BE2C (cell line): ENCODE measurements around the gene ZNF346.

Experiments used
- DNase-seq: peaks from one replicate; pipeline ENCODE4 v3.0.0-alpha.2; 2020
- H3K27me3 ChIP-seq: fragments of 250-450 bp; sonication (Bioruptor Pico); 2 replicates; pipeline ENCODE4 v1.5.1; 2020; ENCODE audit warnings: mild to moderate bottlenecking
- H3K36me3 ChIP-seq: fragments of 250-450 bp; sonication (Bioruptor Pico); 2 replicates; pipeline ENCODE4 v1.5.1; 2020; ENCODE audit warnings: mild to moderate bottlenecking
- H3K4me1 ChIP-seq: fragments of 250-450 bp; sonication (Bioruptor Pico); 2 replicates; pipeline ENCODE4 v1.5.1; 2020
- H3K4me3 ChIP-seq: 2 replicates; pipeline ENCODE4 v1.5.1; 2011; ENCODE audit warnings: low read depth, low read length
- H3K9me3 ChIP-seq: fragments of 250-450 bp; sonication (Bioruptor Pico); 2 replicates; pipeline ENCODE4 v1.5.1; 2020
- TF ChIP-seq, protein P1 (sequence below): IDR thresholded peaks from 2 replicates; pipeline ENCODE4 v1.5.1; 2012; ENCODE audit warnings: mild to moderate bottlenecking, low read depth, low read length

The ZNF346 gene

GRCh38 chr5:177130211-177131018, 107.9 kb downstream of the ZNF346 start:
- Histone ChIP-seq H3K27me3 (no peaks in the 10 kb centered on the region), H3K36me3 (peaks cover 4% of the 10 kb centered on the region), H3K4me3 (no peak overlapping the region), H3K9me3 (no peaks in the 10 kb centered on the region), H3K4me1 (no peaks in the 10 kb centered on the region)
- no peak for DNase-seq
- TF ChIP-seq, protein P1, sequence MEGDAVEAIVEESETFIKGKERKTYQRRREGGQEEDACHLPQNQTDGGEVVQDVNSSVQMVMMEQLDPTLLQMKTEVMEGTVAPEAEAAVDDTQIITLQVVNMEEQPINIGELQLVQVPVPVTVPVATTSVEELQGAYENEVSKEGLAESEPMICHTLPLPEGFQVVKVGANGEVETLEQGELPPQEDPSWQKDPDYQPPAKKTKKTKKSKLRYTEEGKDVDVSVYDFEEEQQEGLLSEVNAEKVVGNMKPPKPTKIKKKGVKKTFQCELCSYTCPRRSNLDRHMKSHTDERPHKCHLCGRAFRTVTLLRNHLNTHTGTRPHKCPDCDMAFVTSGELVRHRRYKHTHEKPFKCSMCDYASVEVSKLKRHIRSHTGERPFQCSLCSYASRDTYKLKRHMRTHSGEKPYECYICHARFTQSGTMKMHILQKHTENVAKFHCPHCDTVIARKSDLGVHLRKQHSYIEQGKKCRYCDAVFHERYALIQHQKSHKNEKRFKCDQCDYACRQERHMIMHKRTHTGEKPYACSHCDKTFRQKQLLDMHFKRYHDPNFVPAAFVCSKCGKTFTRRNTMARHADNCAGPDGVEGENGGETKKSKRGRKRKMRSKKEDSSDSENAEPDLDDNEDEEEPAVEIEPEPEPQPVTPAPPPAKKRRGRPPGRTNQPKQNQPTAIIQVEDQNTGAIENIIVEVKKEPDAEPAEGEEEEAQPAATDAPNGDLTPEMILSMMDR: no peak
